Gastroesophageal sphincter (tissue), 4 donors: Measurements from ENCODE around the gene ITPR2. TPM values are rescaled to one million over a fixed set of nuclear protein-coding genes. Genes with fewer than 3 reads are reported as not detected.

Source experiments
- ATAC-seq: fragments of 150-250 bp; one replicate; pipeline ENCODE4 v1.9.1; 2016; ENCODE audit warnings: mild to moderate bottlenecking, moderate library complexity
- H3K27ac ChIP-seq, 4 donors: fragments of 200-600 bp; sonication (generic) in 3 of 4; 1 replicate in 3 of 4; 2 replicates in 1 of 4; pipeline ENCODE4 v1.5.1; 2016 to 2019
- H3K27me3 ChIP-seq: fragments of 200-600 bp; sonication (generic); one replicate; pipeline ENCODE4 v1.5.1; 2019
- H3K36me3 ChIP-seq, 2 donors: fragments of 200-600 bp; sonication (generic); one replicate each; pipeline ENCODE4 v1.5.1; 2019; ENCODE audit warnings: control low read depth in 1 of 2
- H3K4me1 ChIP-seq, 3 donors: fragments of 200-600 bp; sonication (generic); 1 replicate in 2 of 3; 2 replicates in 1 of 3; pipeline ENCODE4 v1.5.1; 2016 to 2019; ENCODE audit warnings: control low read depth in 2 of 3
- H3K4me3 ChIP-seq, 2 donors: fragments of 200-600 bp; sonication (generic); one replicate each; pipeline ENCODE4 v1.5.1; 2019; ENCODE audit warnings: mild to moderate bottlenecking in 1 of 2, moderate library complexity in 1 of 2
- H3K9me3 ChIP-seq, 3 donors: fragments of 200-600 bp; sonication (generic); one replicate each; pipeline ENCODE4 v1.5.1; 2017 to 2019; ENCODE audit warnings: control low read depth in 2 of 3
- CTCF ChIP-seq, 4 experiments: fragments of 200-600 bp in 2 of 4; fragments of 450-650 bp in 2 of 4; sonication (generic) in 1 of 4; IDR thresholded peaks; one replicate each; pipeline ENCODE4 v1.5.1; 2017 to 2019; ENCODE audit warnings: antibody characterized with exemption in 4 of 4, mild to moderate bottlenecking in 2 of 4, moderate library complexity in 2 of 4
- EP300 ChIP-seq: sonication (generic); formaldehyde crosslinking; IDR thresholded peaks from one replicate; pipeline ENCODE4 v1.6.1; 2017; ENCODE audit warnings: antibody characterized with exemption, mild to moderate bottlenecking
- POLR2A ChIP-seq, 2 donors: fragments of 450-650 bp; IDR thresholded peaks; one replicate each; pipeline ENCODE4 v1.6.1; 2017; ENCODE audit warnings: antibody characterized with exemption in 2 of 2, mild to moderate bottlenecking in 2 of 2, moderate library complexity in 1 of 2
- POLR2AphosphoS5 ChIP-seq: sonication (generic); formaldehyde crosslinking; IDR thresholded peaks from one replicate; pipeline ENCODE4 v1.6.1; 2017; ENCODE audit warnings: antibody characterized with exemption
- WGBS, 2 donors: methylation state at CpG; one replicate each; pipeline ENCODE4 v1.1.5; 2018; ENCODE audit warnings: low coverage in 1 of 2; 5-methylcytosine and 5-hydroxymethylcytosine counted together
- total RNA-seq, 4 donors: library from RNA; depleted of rRNA; stranded (reverse); fragments of >200 nt; gene quantifications; one replicate each; pipeline ENCODE4 v1.1.0, GENCODE V29; 2016

Gene ITPR2
- total RNA-seq, 4 donors from 2014 or later = 30.8 to 63.0 (median 44.4) TPM

GRCh38 chr12:26696613-26697092, 136.3 kb downstream of the ITPR2 start:
- Histone ChIP-seq H3K9me3 (no peaks in the 10 kb centered on the region), H3K27me3 (no peaks in the 10 kb centered on the region), H3K4me3 (no peak overlapping the region), H3K27ac (no peak overlapping the region), H3K4me1 (peaks cover 0 to 4% (median 0%) of the 10 kb centered on the region in 3 donors), H3K36me3 (peaks cover 0 to 48% of the 10 kb centered on the region in 2 donors)
- WGBS, 2 donors = 83% methylated on average over 6 to 7 of the region's 7 CpGs
- no peak for ATAC-seq
- TF ChIP-seq EP300 (no peak), POLR2A (IDR thresholded peaks at IDR 0.05) (no peak), POLR2AphosphoS5 (no peak)

DNA sequence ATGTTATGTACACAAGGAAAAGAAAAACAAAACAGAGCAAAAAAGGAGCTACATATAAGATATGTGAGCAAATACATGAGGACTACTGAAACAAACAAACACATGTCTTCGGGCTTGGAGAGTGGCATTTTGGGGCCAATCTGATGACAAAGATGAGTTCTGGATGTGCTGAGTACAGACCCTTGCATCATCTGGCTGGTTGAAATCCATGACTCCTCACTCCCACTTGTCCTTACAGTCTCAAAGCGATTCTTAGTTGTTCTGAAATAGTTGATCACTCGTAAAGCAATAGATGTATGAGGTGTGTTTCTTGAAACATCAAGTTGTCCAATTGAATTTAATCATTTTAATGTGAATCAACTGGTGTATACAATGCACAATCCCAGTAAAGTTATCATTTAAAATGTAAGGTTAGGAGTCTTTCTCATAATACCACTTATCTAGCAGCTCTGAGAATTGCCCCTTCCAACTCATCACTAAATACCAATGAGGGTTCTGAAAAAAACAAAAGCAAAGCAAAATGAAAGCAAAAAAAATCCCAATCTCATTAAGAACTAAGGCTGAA, 136.9 kb downstream of the ITPR2 start:
- Histone ChIP-seq H3K4me3 (no peak overlapping the region), H3K36me3 (peaks cover 0 to 48% of the 10 kb centered on the region in 2 donors), H3K4me1 (peaks cover 0 to 9% (median 0%) of the 10 kb centered on the region in 3 donors), H3K27ac (no peak overlapping the region), H3K27me3 (no peaks in the 10 kb centered on the region), H3K9me3 (no peaks in the 10 kb centered on the region)
- no peak for ATAC-seq
- WGBS, 2 donors = 96 to 100% methylated on average over 3 of the region's 3 CpGs
- no peak for TF ChIP-seq CTCF (IDR thresholded peaks at IDR 0.05)
- no peak for TF ChIP-seq POLR2A (IDR thresholded peaks at IDR 0.05)
- no peak for TF ChIP-seq EP300
- TF ChIP-seq POLR2AphosphoS5 = no peak

GRCh38 chr12:26694402-26694801, 138.6 kb downstream of the ITPR2 start:
- WGBS, 2 donors = 90 to 100% methylated on average over 2 of the region's 2 CpGs

DNA sequence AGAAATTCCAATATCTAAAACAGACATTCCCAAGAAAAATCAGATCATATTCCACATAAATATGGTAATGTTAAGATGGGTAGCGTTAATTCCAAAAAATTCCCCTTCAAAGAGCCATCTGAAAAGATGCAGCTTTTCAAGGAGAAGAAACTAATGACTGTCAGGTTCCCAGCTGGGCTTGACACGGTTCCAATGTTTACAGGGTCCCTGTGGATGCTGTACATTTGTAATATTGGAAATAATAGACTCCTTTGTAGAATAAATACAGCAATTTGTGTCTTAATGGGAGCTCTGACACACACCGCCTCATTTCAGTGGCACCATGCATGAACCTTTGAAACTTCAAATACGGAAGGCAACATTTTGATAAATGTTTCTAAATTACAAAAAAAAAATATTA, 140.6 kb downstream of the ITPR2 start:
- ATAC-seq = no peak
- Histone ChIP-seq H3K27me3 (no peaks in the 10 kb centered on the region), H3K4me1 (peaks cover 0 to 12% (median 0%) of the 10 kb centered on the region in 3 donors), H3K36me3 (peaks cover 0 to 42% of the 10 kb centered on the region in 2 donors), H3K9me3 (no peaks in the 10 kb centered on the region), H3K27ac (no peak overlapping the region), H3K4me3 (no peak overlapping the region)
- 85 to 88% methylated on average over 4 of the region's 4 CpGs for WGBS, 2 donors
- TF ChIP-seq POLR2A (IDR thresholded peaks at IDR 0.05) = no peak
- no peak for TF ChIP-seq CTCF (IDR thresholded peaks at IDR 0.05)
- no peak for TF ChIP-seq POLR2AphosphoS5
- TF ChIP-seq EP300 = no peak

More at GRCh38 chr12:26694402-26694801, 138.6 kb downstream of the ITPR2 start:
- TF ChIP-seq POLR2AphosphoS5 = no peak
- no peak for TF ChIP-seq CTCF (IDR thresholded peaks at IDR 0.05)
- no peak for TF ChIP-seq POLR2A (IDR thresholded peaks at IDR 0.05)
- no peak for TF ChIP-seq EP300
- Histone ChIP-seq H3K4me1 (peaks cover 0 to 12% (median 0%) of the 10 kb centered on the region in 3 donors), H3K27ac (no peak overlapping the region), H3K4me3 (no peak overlapping the region), H3K36me3 (peaks cover 0 to 48% of the 10 kb centered on the region in 2 donors), H3K27me3 (no peaks in the 10 kb centered on the region), H3K9me3 (no peaks in the 10 kb centered on the region)
- ATAC-seq = no peak

GRCh38 chr12:26691234-26691970, 141.6 kb downstream of the ITPR2 start:
- peaks cover 0 to 12% (median 0%) of the 10 kb centered on the region in 3 donors for H3K4me1 ChIP-seq
- TF ChIP-seq CTCF (IDR thresholded peaks at IDR 0.05) = no peak
- TF ChIP-seq POLR2AphosphoS5 = peak; percentile 56
- TF ChIP-seq POLR2A (IDR thresholded peaks at IDR 0.05) = no peak
- no peak for TF ChIP-seq EP300
- ATAC-seq = peak; percentile 63
- no peak overlapping the region for H3K4me3 ChIP-seq
- no peaks in the 10 kb centered on the region for H3K9me3 ChIP-seq
- 45 to 61% methylated on average over 8 to 14 of the region's 15 CpGs for WGBS, 2 donors
- H3K27ac ChIP-seq = no peak overlapping the region
- peaks cover 0 to 34% of the 10 kb centered on the region in 2 donors for H3K36me3 ChIP-seq
- H3K27me3 ChIP-seq = no peaks in the 10 kb centered on the region
